Measurements from ENCODE around the gene CARMIL3. TPM values are rescaled to one million over a fixed set of nuclear protein-coding genes. Genes with fewer than 3 reads are reported as not detected.

Gene CARMIL3
- total and polyA plus RNA-seq, 2 experiments from 2014 or later: 3.7 to 11.8 TPM

- H3K4me2 ChIP-seq: no peak overlapping the region
- Mint-ChIP-seq H3K4me1 (peaks cover 19% of the 10 kb centered on the region), H3K9me3 (no peaks in the 10 kb centered on the region), H3K36me3 (ENCODE audit: low read depth) (no peaks in the 10 kb centered on the region; the same call in 2 of the 3 replicates), H3K27me3 (ENCODE audit: insufficient read depth, low read depth, poor library complexity) (peaks cover 25% of the 10 kb centered on the region), H3K27ac (no peak overlapping the region), H3K4me3 (no peak overlapping the region)
- H3K4me3 ChIP-seq: no peak overlapping the region
- ATAC-seq: no peak
- H2AFZ ChIP-seq: no peak overlapping the region
- no peaks in the 10 kb centered on the region for H3K36me3 ChIP-seq (ENCODE audit: insufficient read depth)
- DNase-seq (ENCODE audit: low spot score): no peak
- H3K27me3 ChIP-seq (ENCODE audit: insufficient read depth): peaks cover 14% of the 10 kb centered on the region; the same call in 1 of the 2 replicates
- no peaks in the 10 kb centered on the region for H3K79me2 ChIP-seq (replicated peaks; ENCODE audit: insufficient read depth)
- peaks cover 8% of the 10 kb centered on the region; the same call in 1 of the 2 replicates for H3F3A ChIP-seq (replicated peaks; ENCODE audit: low read depth)
- no peak overlapping the region for H3K27ac ChIP-seq (ENCODE audit: low read depth)
- no peaks in the 10 kb centered on the region for H4K20me1 ChIP-seq (replicated peaks; ENCODE audit: insufficient read depth)
- TF ChIP-seq EZH2 (IDR thresholded peaks at IDR 0.05; ENCODE audit: low read depth, unreplicated experiment): no peak
- no peaks in the 10 kb centered on the region for H3K9me2 ChIP-seq (ENCODE audit: insufficient read depth)
- H3K4me1 ChIP-seq (ENCODE audit: insufficient read depth): peaks cover 9% of the 10 kb centered on the region
Measured at GRCh38 chr14:24085215-24085614, 33.4 kb downstream of the CARMIL3 start.

GRCh38 chr14:24086193-24086955 lies 34.6 kb downstream of the CARMIL3 start:
- H3F3A ChIP-seq (replicated peaks; ENCODE audit: low read depth): no peaks in the 10 kb centered on the region
- no peak overlapping the region for H3K27ac Mint-ChIP-seq
- H2AFZ ChIP-seq: no peak overlapping the region
- H3K36me3 Mint-ChIP-seq (ENCODE audit: low read depth): no peaks in the 10 kb centered on the region
- no peak overlapping the region for H3K27ac ChIP-seq (ENCODE audit: low read depth)
- H3K4me3 Mint-ChIP-seq: no peak overlapping the region
- peaks cover 2% of the 10 kb centered on the region; the same call in 1 of the 2 replicates for H3K4me1 ChIP-seq (ENCODE audit: insufficient read depth)
- H4K20me1 ChIP-seq (replicated peaks; ENCODE audit: insufficient read depth): no peaks in the 10 kb centered on the region
- ATAC-seq (no peak), DNase-seq (ENCODE audit: low spot score) (no peak)
- peaks cover 14% of the 10 kb centered on the region; the same call in 1 of the 2 replicates for H3K27me3 ChIP-seq (ENCODE audit: insufficient read depth)
- no peaks in the 10 kb centered on the region for H3K79me2 ChIP-seq (replicated peaks; ENCODE audit: insufficient read depth)
- no peaks in the 10 kb centered on the region for H3K36me3 ChIP-seq (ENCODE audit: insufficient read depth)
- H3K4me3 ChIP-seq: no peak overlapping the region
- H3K4me1 Mint-ChIP-seq: peaks cover 18% of the 10 kb centered on the region
- no peaks in the 10 kb centered on the region for H3K9me3 Mint-ChIP-seq
- no peaks in the 10 kb centered on the region for H3K9me2 ChIP-seq (ENCODE audit: insufficient read depth)
- H3K4me2 ChIP-seq: no peak overlapping the region
- peaks cover 23% of the 10 kb centered on the region for H3K27me3 Mint-ChIP-seq (ENCODE audit: insufficient read depth, low read depth, poor library complexity)
- no peak for TF ChIP-seq ETS1 (IDR thresholded peaks at IDR 0.05)
- no peak for TF ChIP-seq ZNF462 (CRISPR knock-in tag; IDR thresholded peaks at IDR 0.05)
- no peak for TF ChIP-seq EZH2 (IDR thresholded peaks at IDR 0.05; ENCODE audit: low read depth, unreplicated experiment)
- no peak for TF ChIP-seq ZNF114 (CRISPR knock-in tag; IDR thresholded peaks at IDR 0.05)
- no peak for TF ChIP-seq CREB1 (CRISPR knock-in tag; IDR thresholded peaks at IDR 0.05; ENCODE audit: low read depth)
- no peak for TF ChIP-seq CTCF (conservative IDR thresholded peaks at IDR 0.05; ENCODE audit: low read depth in 2 of 2)
- no peak for TF ChIP-seq JUNB (IDR thresholded peaks at IDR 0.05; ENCODE audit: unreplicated experiment)
- no peak for TF ChIP-seq POLR2AphosphoS5 (IDR thresholded peaks at IDR 0.05; ENCODE audit: low read depth)
- no peak for TF ChIP-seq ZNF331 (CRISPR knock-in tag; IDR thresholded peaks at IDR 0.05; ENCODE audit: low read depth)
- no peak for TF ChIP-seq EZH2phosphoT487 (IDR thresholded peaks at IDR 0.05; ENCODE audit: unreplicated experiment)
- no peak for TF ChIP-seq NANOG (IDR thresholded peaks at IDR 0.05; ENCODE audit: borderline replicate concordance)
- TF ChIP-seq STAT1 (IDR thresholded peaks at IDR 0.05; ENCODE audit: unreplicated experiment): no peak
